ENCODE measurements around the gene ACACA.

Gene ACACA

GRCh38 chr17:37121616-37122015 lies 285.0 kb downstream of the ACACA start:
- Histone ChIP-seq H3K27me3 (replicated peaks in 2 of 5; ENCODE audit: control insufficient read depth in 4 of 5, insufficient read depth in 5 of 5, low read length in 4 of 5) (no peaks in the 10 kb centered on the region), H3K4me1 (ENCODE audit: control extremely low read depth in 1 of 4, control insufficient read depth in 4 of 4, insufficient read depth in 4 of 4, low read length in 3 of 4) (peaks cover 2 to 18% (median 5%) of the 10 kb centered on the region in 4 experiments), H3K4me3 (ENCODE audit: control insufficient read depth in 1 of 7, extremely low read depth in 1 of 7, insufficient read depth in 4 of 7, low read depth in 2 of 7, low read length in 6 of 7) (no peak overlapping the region), H3K36me3 (ENCODE audit: control insufficient read depth in 4 of 4, insufficient read depth in 4 of 4, low read length in 3 of 4) (peaks cover 12 to 87% (median 23%) of the 10 kb centered on the region in 4 experiments), H3K9me3 (ENCODE audit: control extremely low read depth in 1 of 5, control insufficient read depth in 4 of 5, insufficient read depth in 2 of 5, low read depth in 1 of 5, low read length in 4 of 5) (no peaks in the 10 kb centered on the region), H3K27ac (ENCODE audit: insufficient read depth in 1 of 2, low read depth in 1 of 2, low read length in 2 of 2, poor library complexity in 1 of 2, severe bottlenecking in 2 of 2) (no peak overlapping the region)
- DNase-seq = no peak
- ChIA-PET POLR2A (no interaction called here), CTCF (no interaction called here)
- no CpG with 5 or more reads among the region's 2 CpGs for WGBS (ENCODE audit: insufficient coverage)

- no peak overlapping the region for H3K4me3 ChIP-seq (ENCODE audit: control insufficient read depth in 1 of 7, extremely low read depth in 1 of 7, insufficient read depth in 4 of 7, low read depth in 2 of 7, low read length in 6 of 7)
- H3K4me1 ChIP-seq (ENCODE audit: control extremely low read depth in 1 of 4, control insufficient read depth in 4 of 4, insufficient read depth in 4 of 4, low read length in 3 of 4) = no peaks in the 10 kb centered on the region
- no peak overlapping the region for H3K27ac ChIP-seq (ENCODE audit: insufficient read depth in 1 of 2, low read depth in 1 of 2, low read length in 2 of 2, poor library complexity in 1 of 2, severe bottlenecking in 2 of 2)
- 100% methylated on average over 2 of the region's 3 CpGs for WGBS (ENCODE audit: insufficient coverage)
- peaks cover 18 to 68% (median 22%) of the 10 kb centered on the region in 4 experiments for H3K36me3 ChIP-seq (ENCODE audit: control insufficient read depth in 4 of 4, insufficient read depth in 4 of 4, low read length in 3 of 4)
- DNase-seq = no peak
- CTCF ChIA-PET = interaction anchor here (0.8 to 1.0 kb wide), 2 partner anchors 14 to 121 kb away, joined by 3 read pairs; no protein-coding TSS in a partner anchor
- H3K9me3 ChIP-seq (ENCODE audit: control extremely low read depth in 1 of 5, control insufficient read depth in 4 of 5, insufficient read depth in 2 of 5, low read depth in 1 of 5, low read length in 4 of 5) = no peaks in the 10 kb centered on the region
- H3K27me3 ChIP-seq (replicated peaks in 2 of 5; ENCODE audit: control insufficient read depth in 4 of 5, insufficient read depth in 5 of 5, low read length in 4 of 5) = no peaks in the 10 kb centered on the region
- POLR2A ChIA-PET = no interaction called here
Observed at GRCh38 chr17:37118366-37119137, 288.1 kb downstream of the ACACA start.

- Histone ChIP-seq H3K4me1 (ENCODE audit: control extremely low read depth in 1 of 4, control insufficient read depth in 4 of 4, insufficient read depth in 4 of 4, low read length in 3 of 4) (no peaks in the 10 kb centered on the region), H3K9me3 (ENCODE audit: control extremely low read depth in 1 of 5, control insufficient read depth in 4 of 5, insufficient read depth in 2 of 5, low read depth in 1 of 5, low read length in 4 of 5) (no peaks in the 10 kb centered on the region), H3K27me3 (replicated peaks in 2 of 5; ENCODE audit: control insufficient read depth in 4 of 5, insufficient read depth in 5 of 5, low read length in 4 of 5) (no peaks in the 10 kb centered on the region), H3K36me3 (ENCODE audit: control insufficient read depth in 4 of 4, insufficient read depth in 4 of 4, low read length in 3 of 4) (peaks cover 18 to 67% (median 30%) of the 10 kb centered on the region in 4 experiments), H3K27ac (ENCODE audit: insufficient read depth in 1 of 2, low read depth in 1 of 2, low read length in 2 of 2, poor library complexity in 1 of 2, severe bottlenecking in 2 of 2) (no peak overlapping the region), H3K4me3 (ENCODE audit: control insufficient read depth in 1 of 7, extremely low read depth in 1 of 7, insufficient read depth in 4 of 7, low read depth in 2 of 7, low read length in 6 of 7) (no peak overlapping the region)
- DNase-seq = no peak
- WGBS (ENCODE audit: insufficient coverage) = 100% methylated on average over 2 of the region's 7 CpGs
- ChIA-PET CTCF (interaction anchor here (0.6 to 1.0 kb wide), 2 partner anchors 70 to 122 kb away, joined by 3 read pairs; no protein-coding TSS in a partner anchor), POLR2A (no interaction called here)
Observed at GRCh38 chr17:37117373-37118142, 289.1 kb downstream of the ACACA start.

- H3K36me3 ChIP-seq (ENCODE audit: control insufficient read depth in 4 of 4, insufficient read depth in 4 of 4, low read length in 3 of 4) = peaks cover 18 to 66% (median 30%) of the 10 kb centered on the region in 4 experiments
Observed at GRCh38 chr17:37116671-37117185, 289.9 kb downstream of the ACACA start.

GRCh38 chr17:37111329-37111728 lies 295.3 kb downstream of the ACACA start:
- POLR2A ChIA-PET = no interaction called here
- Histone ChIP-seq H3K4me1 (ENCODE audit: control extremely low read depth in 1 of 4, control insufficient read depth in 4 of 4, insufficient read depth in 4 of 4, low read length in 3 of 4) (no peaks in the 10 kb centered on the region), H3K9me3 (ENCODE audit: control extremely low read depth in 1 of 5, control insufficient read depth in 4 of 5, insufficient read depth in 2 of 5, low read depth in 1 of 5, low read length in 4 of 5) (no peaks in the 10 kb centered on the region), H3K27ac (ENCODE audit: insufficient read depth in 1 of 2, low read depth in 1 of 2, low read length in 2 of 2, poor library complexity in 1 of 2, severe bottlenecking in 2 of 2) (no peak overlapping the region), H3K36me3 (ENCODE audit: control insufficient read depth in 4 of 4, insufficient read depth in 4 of 4, low read length in 3 of 4) (peaks cover 3 to 70% (median 24%) of the 10 kb centered on the region in 4 experiments), H3K4me3 (ENCODE audit: control insufficient read depth in 1 of 7, extremely low read depth in 1 of 7, insufficient read depth in 4 of 7, low read depth in 2 of 7, low read length in 6 of 7) (no peak overlapping the region), H3K27me3 (replicated peaks in 2 of 5; ENCODE audit: control insufficient read depth in 4 of 5, insufficient read depth in 5 of 5, low read length in 4 of 5) (no peaks in the 10 kb centered on the region)
- CTCF ChIA-PET = interaction anchor here (0.8 to 1.8 kb wide), 4 partner anchors 9 to 23 kb away, joined by 3 to 7 read pairs (median 3); no protein-coding TSS in a partner anchor
- WGBS (ENCODE audit: insufficient coverage) = 100% methylated on average over 4 of the region's 4 CpGs
- no peak for DNase-seq

More at GRCh38 chr17:37116671-37117185, 289.9 kb downstream of the ACACA start:
- POLR2A ChIA-PET = no interaction called here
- no peak for DNase-seq
- Histone ChIP-seq H3K4me1 (ENCODE audit: control extremely low read depth in 1 of 4, control insufficient read depth in 4 of 4, insufficient read depth in 4 of 4, low read length in 3 of 4) (no peaks in the 10 kb centered on the region), H3K9me3 (ENCODE audit: control extremely low read depth in 1 of 5, control insufficient read depth in 4 of 5, insufficient read depth in 2 of 5, low read depth in 1 of 5, low read length in 4 of 5) (no peaks in the 10 kb centered on the region), H3K27ac (ENCODE audit: insufficient read depth in 1 of 2, low read depth in 1 of 2, low read length in 2 of 2, poor library complexity in 1 of 2, severe bottlenecking in 2 of 2) (no peak overlapping the region), H3K4me3 (ENCODE audit: control insufficient read depth in 1 of 7, extremely low read depth in 1 of 7, insufficient read depth in 4 of 7, low read depth in 2 of 7, low read length in 6 of 7) (no peak overlapping the region), H3K27me3 (replicated peaks in 2 of 5; ENCODE audit: control insufficient read depth in 4 of 5, insufficient read depth in 5 of 5, low read length in 4 of 5) (no peaks in the 10 kb centered on the region)
- 99% methylated on average over 7 of the region's 7 CpGs for WGBS (ENCODE audit: insufficient coverage)
- CTCF ChIA-PET = interaction anchor here (0.6 kb wide), 1 partner anchor 69 kb away, joined by 3 read pairs; no protein-coding TSS in a partner anchor

GRCh38 chr17:37110746-37111145 lies 295.9 kb downstream of the ACACA start:
- CTCF ChIA-PET = interaction anchor here (0.8 to 1.8 kb wide), 4 partner anchors 8 to 24 kb away, joined by 3 to 7 read pairs (median 3); no protein-coding TSS in a partner anchor
- Histone ChIP-seq H3K27me3 (replicated peaks in 2 of 5; ENCODE audit: control insufficient read depth in 4 of 5, insufficient read depth in 5 of 5, low read length in 4 of 5) (no peaks in the 10 kb centered on the region), H3K9me3 (ENCODE audit: control extremely low read depth in 1 of 5, control insufficient read depth in 4 of 5, insufficient read depth in 2 of 5, low read depth in 1 of 5, low read length in 4 of 5) (no peaks in the 10 kb centered on the region), H3K4me1 (ENCODE audit: control extremely low read depth in 1 of 4, control insufficient read depth in 4 of 4, insufficient read depth in 4 of 4, low read length in 3 of 4) (no peaks in the 10 kb centered on the region), H3K27ac (ENCODE audit: insufficient read depth in 1 of 2, low read depth in 1 of 2, low read length in 2 of 2, poor library complexity in 1 of 2, severe bottlenecking in 2 of 2) (no peak overlapping the region), H3K36me3 (ENCODE audit: control insufficient read depth in 4 of 4, insufficient read depth in 4 of 4, low read length in 3 of 4) (peaks cover 1 to 72% (median 24%) of the 10 kb centered on the region in 4 experiments), H3K4me3 (ENCODE audit: control insufficient read depth in 1 of 7, extremely low read depth in 1 of 7, insufficient read depth in 4 of 7, low read depth in 2 of 7, low read length in 6 of 7) (no peak overlapping the region)
- 100% methylated on average over 3 of the region's 4 CpGs for WGBS (ENCODE audit: insufficient coverage)
- no peak for DNase-seq
- POLR2A ChIA-PET = no interaction called here
